GM12878 (cell line): Measurements from ENCODE around the gene GAB1.

ENCODE experiments used
- CEBPB ChIP-seq, 2 experiments: fragments of 150-350 bp in 1 of 2; IDR thresholded peaks; 2 replicates each; pipeline ENCODE4 v1.6.1; 2012 to 2014; ENCODE audit warnings: low read depth in 2 of 2, low read length in 2 of 2, borderline replicate concordance in 1 of 2, inconsistent platforms in 1 of 2
- CHD1 ChIP-seq: IDR thresholded peaks from 2 replicates; pipeline ENCODE4 v1.6.1; 2012; ENCODE audit warnings: low read depth, low read length, improper control_type of control experiment
- CTCF ChIP-seq, 3 experiments: IDR thresholded peaks in 2 of 3; conservative IDR thresholded peaks in 1 of 3; 2 replicates each; pipeline ENCODE4 v1.5.1; 2011; ENCODE audit warnings: low read depth in 3 of 3, low read length in 3 of 3, mild to moderate bottlenecking in 3 of 3, control low read depth in 2 of 3, moderate library complexity in 2 of 3, inconsistent platforms in 1 of 3, mixed read lengths in 1 of 3; ENCODE audit not compliant: control insufficient read depth in 2 of 3, insufficient read depth in 1 of 3; ENCODE audit errors: extremely low read depth in 1 of 3
- EGR1 ChIP-seq, 2 experiments: IDR thresholded peaks; 1 replicate in 1 of 2; 2 replicates in 1 of 2; pipeline ENCODE4 v1.6.1; 2011 to 2012; ENCODE audit warnings: low read depth in 2 of 2, low read length in 2 of 2, borderline replicate concordance in 1 of 2, mild to moderate bottlenecking in 1 of 2, moderate library complexity in 1 of 2
- HDAC6 ChIP-seq: fragments of 200-600 bp; sonication (generic); IDR thresholded peaks from one replicate; pipeline ENCODE4 v1.8.0; 2017; ENCODE audit warnings: antibody characterized with exemption; ENCODE audit not compliant: unreplicated experiment
- POLR2A ChIP-seq: IDR thresholded peaks from 2 replicates; pipeline ENCODE4 v1.6.1; 2011; ENCODE audit warnings: low read depth, mild to moderate bottlenecking, low read length
- SPI1 ChIP-seq: IDR thresholded peaks from 2 replicates; pipeline ENCODE4 v1.6.1; 2011; ENCODE audit warnings: low read depth, mild to moderate bottlenecking, low read length, moderate library complexity, borderline replicate concordance; ENCODE audit not compliant: insufficient read depth
- ZBED1 ChIP-seq: IDR thresholded peaks from 2 replicates; pipeline ENCODE4 v1.6.1; 2016; ENCODE audit warnings: borderline replicate concordance
- ZNF274 ChIP-seq: IDR thresholded peaks from one replicate; pipeline ENCODE4 v1.8.0; 2011; ENCODE audit not compliant: insufficient read length, insufficient read depth

GRCh38 chr4:143329985-143330384 lies 6.7 kb upstream of the GAB1 start:
- TF ChIP-seq CTCF (IDR thresholded peaks at IDR 0.05 in 2 of 3, conservative IDR thresholded peaks at IDR 0.05 in 1 of 3; ENCODE audit: control insufficient read depth in 2 of 3, extremely low read depth in 1 of 3, insufficient read depth in 1 of 3, low read depth in 3 of 3, low read length in 3 of 3) (no peak), ZNF274 (no peak), CHD1 (no peak), ZBED1 (no peak), POLR2A (no peak), HDAC6 (no peak), CEBPB (IDR thresholded peaks at IDR 0.05; ENCODE audit: borderline replicate concordance in 1 of 2, low read depth in 2 of 2, low read length in 2 of 2) (no peak), EGR1 (IDR thresholded peaks at IDR 0.05; ENCODE audit: borderline replicate concordance in 1 of 2, low read depth in 2 of 2, low read length in 2 of 2) (no peak), SPI1 (no peak)
